SK-N-SH treated with all-trans-retinoic acid at 6 μM for 48 hours (cell line): Measurements from ENCODE around the gene SLC13A3.

ENCODE experiments used
- ATAC-seq: fragments of 200-7000 bp; cut with Tn5 transposase; 3 replicates; pipeline ENCODE4 v1.9.1; 2020; ENCODE audit warnings: mild to moderate bottlenecking, moderate library complexity
- ARNTL ChIP-seq: fragments of 450-650 bp; formaldehyde crosslinking; IDR thresholded peaks from 2 replicates; pipeline ENCODE4 v1.5.0; 2020; ENCODE audit warnings: low read depth, mild to moderate bottlenecking, moderate library complexity, borderline replicate concordance
- BACH2 ChIP-seq: fragments of 250-450 bp; sonication (Bioruptor Pico); IDR thresholded peaks from 2 replicates; pipeline ENCODE4 v1.9.0; 2021; ENCODE audit warnings: mild to moderate bottlenecking, borderline replicate concordance
- CREB5 ChIP-seq: fragments of 250-450 bp; sonication (Bioruptor Pico); IDR thresholded peaks from 2 replicates; pipeline ENCODE4 v1.5.1; 2020; ENCODE audit warnings: low read depth, mild to moderate bottlenecking, moderate library complexity
- CSDC2 ChIP-seq: fragments of 250-450 bp; sonication (Bioruptor Pico); IDR thresholded peaks from 2 replicates; pipeline ENCODE4 v1.5.0; 2020; ENCODE audit warnings: mild to moderate bottlenecking, moderate library complexity
- ESRRG ChIP-seq: fragments of 250-450 bp; sonication (Bioruptor Pico); IDR thresholded peaks from 2 replicates; pipeline ENCODE4 v1.6.1; 2021; ENCODE audit warnings: mild to moderate bottlenecking
- GLIS3 ChIP-seq: fragments of 250-450 bp; sonication (Bioruptor Pico); IDR thresholded peaks from 2 replicates; pipeline ENCODE4 v1.5.0; 2020; ENCODE audit warnings: mild to moderate bottlenecking, moderate library complexity
- OSR1 ChIP-seq: fragments of 250-450 bp; sonication (Bioruptor Pico); IDR thresholded peaks from 2 replicates; pipeline ENCODE4 v1.8.0; 2022; ENCODE audit warnings: moderate library complexity, mild to moderate bottlenecking, inconsistent platforms
- POU6F1 ChIP-seq: fragments of 250-450 bp; sonication (Bioruptor Pico); IDR thresholded peaks from 2 replicates; pipeline ENCODE4 v1.8.0; 2021; ENCODE audit warnings: low read depth, mild to moderate bottlenecking, moderate library complexity, borderline replicate concordance
- PPARA ChIP-seq: fragments of 250-450 bp; sonication (Bioruptor Pico); IDR thresholded peaks from 2 replicates; pipeline ENCODE4 v1.5.0; 2020; ENCODE audit warnings: mild to moderate bottlenecking, borderline replicate concordance
- SNAI2 ChIP-seq: fragments of 250-450 bp; sonication (Bioruptor Pico); IDR thresholded peaks from 2 replicates; pipeline ENCODE4 v1.5.0; 2020; ENCODE audit warnings: mild to moderate bottlenecking, moderate library complexity
- TOX ChIP-seq: fragments of 250-450 bp; sonication (Bioruptor Pico); IDR thresholded peaks from 2 replicates; pipeline ENCODE4 v1.8.0; 2021; ENCODE audit warnings: mild to moderate bottlenecking, moderate library complexity, borderline replicate concordance
- TSHZ2 ChIP-seq: fragments of 250-450 bp; sonication (Bioruptor Pico); IDR thresholded peaks from 2 replicates; pipeline ENCODE4 v1.5.0; 2020; ENCODE audit warnings: mild to moderate bottlenecking, moderate library complexity
- ZC3H10 ChIP-seq: fragments of 250-450 bp; sonication (Bioruptor Pico); IDR thresholded peaks from 2 replicates; pipeline ENCODE4 v1.5.1; 2021; ENCODE audit warnings: mild to moderate bottlenecking, moderate library complexity
- ZFP3 ChIP-seq: fragments of 250-450 bp; sonication (Bioruptor Pico); IDR thresholded peaks from 2 replicates; pipeline ENCODE4 v1.5.0; 2020; ENCODE audit warnings: mild to moderate bottlenecking, moderate library complexity
- ZFP30 ChIP-seq: fragments of 450-650 bp; formaldehyde crosslinking; IDR thresholded peaks from 2 replicates; pipeline ENCODE4 v1.5.0; 2022; ENCODE audit warnings: mild to moderate bottlenecking, moderate library complexity
- ZNF565 ChIP-seq: fragments of 450-650 bp; formaldehyde crosslinking; conservative IDR thresholded peaks from 2 replicates; pipeline ENCODE4 v1.5.0; 2020; ENCODE audit warnings: low read depth, mild to moderate bottlenecking, moderate library complexity
- ZNF70 ChIP-seq: fragments of 450-650 bp; formaldehyde crosslinking; IDR thresholded peaks from 2 replicates; pipeline ENCODE4 v1.5.0; 2020; ENCODE audit warnings: mild to moderate bottlenecking, moderate library complexity
- TF ChIP-seq, protein P1 (sequence below): fragments of 250-450 bp; sonication (Bioruptor Pico); IDR thresholded peaks from 2 replicates; pipeline ENCODE4 v1.5.1; 2021; ENCODE audit warnings: mild to moderate bottlenecking, moderate library complexity

The SLC13A3 gene

GRCh38 chr20:46614503-46614902, 36.8 kb downstream of the SLC13A3 start (continued):
- no peak for TF ChIP-seq ZNF70
- TF ChIP-seq CREB5 (CRISPR knock-in tag), result no peak
- TF ChIP-seq POU6F1 (CRISPR knock-in tag), result no peak
- no peak for TF ChIP-seq TOX
- TF ChIP-seq ZC3H10 (CRISPR knock-in tag), result no peak
- no peak for TF ChIP-seq SNAI2 (CRISPR knock-in tag)
- no peak for TF ChIP-seq GLIS3
- TF ChIP-seq ESRRG, result no peak

DNA sequence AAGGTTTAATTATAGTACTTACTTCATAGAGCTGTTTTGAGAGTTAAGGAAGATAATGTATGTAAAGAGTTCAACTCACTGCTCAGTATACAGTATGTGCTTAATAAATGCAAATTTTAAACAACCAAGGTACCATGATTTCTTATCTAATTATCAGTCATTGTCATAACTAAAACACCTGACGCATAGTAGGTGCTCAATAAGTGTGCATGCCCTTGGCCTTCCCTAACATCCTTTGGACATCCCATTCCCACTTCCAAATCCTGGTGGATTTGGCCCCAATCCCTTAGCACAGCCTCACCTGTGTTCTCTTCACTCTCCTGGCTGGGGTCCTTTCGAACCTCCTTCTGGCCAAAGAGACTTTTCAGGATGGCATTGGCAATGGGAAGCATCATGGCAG, 41.1 kb downstream of the SLC13A3 start:
- TF ChIP-seq ZFP30 (no peak), GLIS3 (no peak), ZNF70 (no peak), SNAI2 (CRISPR knock-in tag) (no peak), ZFP3 (CRISPR knock-in tag) (no peak), BACH2 (CRISPR knock-in tag) (no peak)
- TF ChIP-seq, protein P1, sequence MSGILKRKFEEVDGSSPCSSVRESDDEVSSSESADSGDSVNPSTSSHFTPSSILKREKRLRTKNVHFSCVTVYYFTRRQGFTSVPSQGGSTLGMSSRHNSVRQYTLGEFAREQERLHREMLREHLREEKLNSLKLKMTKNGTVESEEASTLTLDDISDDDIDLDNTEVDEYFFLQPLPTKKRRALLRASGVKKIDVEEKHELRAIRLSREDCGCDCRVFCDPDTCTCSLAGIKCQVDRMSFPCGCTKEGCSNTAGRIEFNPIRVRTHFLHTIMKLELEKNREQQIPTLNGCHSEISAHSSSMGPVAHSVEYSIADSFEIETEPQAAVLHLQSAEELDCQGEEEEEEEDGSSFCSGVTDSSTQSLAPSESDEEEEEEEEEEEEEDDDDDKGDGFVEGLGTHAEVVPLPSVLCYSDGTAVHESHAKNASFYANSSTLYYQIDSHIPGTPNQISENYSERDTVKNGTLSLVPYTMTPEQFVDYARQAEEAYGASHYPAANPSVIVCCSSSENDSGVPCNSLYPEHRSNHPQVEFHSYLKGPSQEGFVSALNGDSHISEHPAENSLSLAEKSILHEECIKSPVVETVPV (CRISPR knock-in tag), result no peak
- TF ChIP-seq, all 23 proteins: peak for 0
- no peak for ATAC-seq

DNA sequence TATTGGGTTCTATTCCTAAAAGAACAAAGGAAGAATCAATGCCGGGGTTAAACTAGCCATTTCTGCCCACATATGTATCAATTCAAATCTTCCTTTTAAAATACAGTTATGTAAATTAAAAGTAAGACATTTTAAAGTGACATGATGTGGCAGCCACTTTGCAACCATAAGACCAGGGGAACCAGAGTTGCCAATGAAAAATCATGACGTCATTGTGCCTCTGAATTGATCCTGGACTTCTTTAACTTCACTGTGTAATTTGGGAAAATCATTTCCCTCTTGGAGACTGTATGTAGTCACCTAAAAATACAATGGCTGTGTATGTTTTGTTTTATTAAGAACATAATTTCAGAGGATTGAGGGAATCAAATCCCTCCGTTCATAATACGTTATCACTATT, 42.2 kb downstream of the SLC13A3 start:
- TF ChIP-seq PPARA (CRISPR knock-in tag) (no peak), ZFP30 (no peak), POU6F1 (CRISPR knock-in tag) (no peak), BACH2 (CRISPR knock-in tag) (no peak), OSR1 (no peak), CREB5 (CRISPR knock-in tag) (no peak), CSDC2 (CRISPR knock-in tag) (no peak), ZNF70 (no peak), ESRRG (no peak)

GRCh38 chr20:46607849-46608497, 43.3 kb downstream of the SLC13A3 start:
- TF ChIP-seq ZNF565 (CRISPR knock-in tag), result no peak
- TF ChIP-seq TSHZ2 (CRISPR knock-in tag), result no peak
- TF ChIP-seq CREB5 (CRISPR knock-in tag), result no peak
- no peak for TF ChIP-seq ARNTL (CRISPR knock-in tag)
- TF ChIP-seq GLIS3, result no peak
- no peak for TF ChIP-seq ZC3H10 (CRISPR knock-in tag)

More for the DNA sequence above, 42.2 kb downstream of the SLC13A3 start:
- ATAC-seq, result no peak

More at GRCh38 chr20:46607849-46608497, 43.3 kb downstream of the SLC13A3 start:
- no peak for ATAC-seq
